GM12874 (cell line): ENCODE data around the gene DAB2.

Source experiments
- CTCF ChIP-seq: IDR thresholded peaks from 2 replicates; pipeline ENCODE4 v1.5.1; 2011; ENCODE audit warnings: low read depth, mild to moderate bottlenecking, control low read depth, low read length, moderate library complexity; ENCODE audit not compliant: insufficient read depth

DAB2 gene

GRCh38 chr5:39395521-39395920, 29.3 kb downstream of the DAB2 start:
- TF ChIP-seq CTCF: no peak

- no peak for TF ChIP-seq CTCF
Observed at GRCh38 chr5:39394946-39395345, 29.8 kb downstream of the DAB2 start.

GRCh38 chr5:39390945-39391344, 33.8 kb downstream of the DAB2 start:
- no peak for TF ChIP-seq CTCF

GRCh38 chr5:39387293-39387692, 37.5 kb downstream of the DAB2 start:
- no peak for TF ChIP-seq CTCF

- TF ChIP-seq CTCF: no peak
Observed at GRCh38 chr5:39384271-39384670, 40.5 kb downstream of the DAB2 start.

- no peak for TF ChIP-seq CTCF
Observed at GRCh38 chr5:39381376-39381775, 43.4 kb downstream of the DAB2 start.

- TF ChIP-seq CTCF: no peak
Observed at GRCh38 chr5:39379693-39380092, 45.1 kb downstream of the DAB2 start.

- no peak for TF ChIP-seq CTCF
Observed at GRCh38 chr5:39377613-39378012, 47.2 kb downstream of the DAB2 start.
